T-cell (primary cell): Measurements from ENCODE around the gene DDX17. TPM values are rescaled to one million over a fixed set of nuclear protein-coding genes. Genes with fewer than 3 reads are reported as not detected.
"Not testable (repeated sequence)": the region's sequence is repeated elsewhere in the genome, so short reads cannot be mapped to it uniquely, and the experiment has no call there.

Experiments
- ATAC-seq, 4 experiments: fragments of 200-7000 bp in 3 of 4; fragments of 150-1000 bp in 1 of 4; cut with Tn5 transposase; replicated peaks in 1 of 4; 1 replicate in 3 of 4; 2 replicates in 1 of 4; pipeline ENCODE4 v1.10.0; 2021; ENCODE audit warnings: moderate library complexity in 3 of 4, mild to moderate bottlenecking in 2 of 4, moderate number of reproducible peaks in 1 of 4
- CTCF ChIA-PET, 2 donors: fragments of 300-600 bp; sonication (Branson Sonifier 250); formaldehyde crosslinking; loops; one replicate each; lab custom pipeline; 2022; ENCODE audit warnings: antibody characterized with exemption in 2 of 2; lab: Charles Lee
- POLR2A ChIA-PET, 2 donors: fragments of 300-600 bp; sonication (Branson Sonifier 250); formaldehyde crosslinking; loops; one replicate each; lab custom pipeline; 2022; ENCODE audit warnings: antibody characterized with exemption in 2 of 2; lab: Charles Lee
- DNase-seq, 35 experiments: peaks; one replicate each; pipeline versions ENCODE4 v3.0.0 to v3.0.0-alpha.2; 2013 to 2023
- H3K27ac ChIP-seq: one replicate; pipeline ENCODE4 v1.5.1; 2013; ENCODE audit warnings: low read length
- H3K27me3 ChIP-seq, 2 experiments: replicated peaks in 1 of 2; 1 replicate in 1 of 2; 2 replicates in 1 of 2; pipeline versions ENCODE4 v1.6.1 to v1.7.0; 2013; ENCODE audit warnings: low read length in 1 of 2, mixed read lengths in 1 of 2; ENCODE audit not compliant: control insufficient read depth in 2 of 2, insufficient read depth in 2 of 2; ENCODE audit errors: extremely low read depth in 1 of 2
- H3K36me3 ChIP-seq, 2 donors: 1 replicate in 1 of 2; 2 replicates in 1 of 2; pipeline versions ENCODE4 v1.6.1 to v1.7.0; 2013; ENCODE audit warnings: low read length in 1 of 2; ENCODE audit not compliant: control insufficient read depth in 2 of 2, insufficient read depth in 1 of 2; ENCODE audit errors: extremely low read depth in 1 of 2
- H3K4me1 ChIP-seq, 2 experiments: 1 replicate in 1 of 2; 2 replicates in 1 of 2; pipeline versions ENCODE4 v1.6.1 to v1.7.0; 2013; ENCODE audit warnings: low read length in 2 of 2, mixed read lengths in 1 of 2; ENCODE audit not compliant: insufficient read depth in 2 of 2, control insufficient read depth in 1 of 2; ENCODE audit errors: extremely low read depth in 1 of 2
- H3K4me3 ChIP-seq, 2 donors: 1 replicate in 1 of 2; 2 replicates in 1 of 2; pipeline versions ENCODE4 v1.5.1 to v1.7.0; 2013; ENCODE audit warnings: mild to moderate bottlenecking in 2 of 2, low read length in 1 of 2, moderate library complexity in 1 of 2; ENCODE audit not compliant: control insufficient read depth in 1 of 2; ENCODE audit errors: extremely low read depth in 1 of 2
- H3K9me3 ChIP-seq: 2 replicates; pipeline ENCODE4 v1.7.0; 2013
- H3K27ac Mint-ChIP-seq, 2 donors: one replicate each; pipeline ENCODE4 v1.8.0; 2020 to 2021; ENCODE audit warnings: mild to moderate bottlenecking in 2 of 2, mixed read lengths in 2 of 2
- H3K27me3 Mint-ChIP-seq, 2 donors: one replicate each; pipeline ENCODE4 v1.8.0; 2021 to 2022; ENCODE audit warnings: mixed read lengths in 2 of 2
- H3K36me3 Mint-ChIP-seq: one replicate; pipeline ENCODE4 v1.8.0; 2021; ENCODE audit warnings: mixed read lengths
- H3K4me1 Mint-ChIP-seq, 3 donors: one replicate each; pipeline ENCODE4 v1.8.0; 2020 to 2022; ENCODE audit warnings: mixed read lengths in 3 of 3, mild to moderate bottlenecking in 1 of 3
- H3K4me3 Mint-ChIP-seq, 3 donors: one replicate each; pipeline ENCODE4 v1.8.0; 2020 to 2022; ENCODE audit warnings: mild to moderate bottlenecking in 3 of 3, mixed read lengths in 3 of 3, moderate library complexity in 3 of 3
- H3K9me3 Mint-ChIP-seq, 3 donors: one replicate each; pipeline ENCODE4 v1.8.0; 2020 to 2022; ENCODE audit warnings: mixed read lengths in 3 of 3
- WGBS: methylation state at CpG from one replicate; pipeline ENCODE4 v1.1.5; 2013; ENCODE audit warnings: missing lambda C conversion rate; ENCODE audit not compliant: insufficient coverage; 5-methylcytosine and 5-hydroxymethylcytosine counted together
- total RNA-seq, 35 experiments: library from RNA in 6 of 35; stranded (reverse) in 6 of 35; fragments of 120-200 nt in 1 of 35; gene quantifications; one replicate each; pipeline versions ENCODE4 v1.2.1 to v1.2.4 and lab custom pipeline; 2013 to 2026

DDX17 gene
- total RNA-seq, 5 donors from 2014 or later (not counting 1 experiment from before 2014, with no cell fraction given), result 589 to 907 (median 850) TPM

DNA sequence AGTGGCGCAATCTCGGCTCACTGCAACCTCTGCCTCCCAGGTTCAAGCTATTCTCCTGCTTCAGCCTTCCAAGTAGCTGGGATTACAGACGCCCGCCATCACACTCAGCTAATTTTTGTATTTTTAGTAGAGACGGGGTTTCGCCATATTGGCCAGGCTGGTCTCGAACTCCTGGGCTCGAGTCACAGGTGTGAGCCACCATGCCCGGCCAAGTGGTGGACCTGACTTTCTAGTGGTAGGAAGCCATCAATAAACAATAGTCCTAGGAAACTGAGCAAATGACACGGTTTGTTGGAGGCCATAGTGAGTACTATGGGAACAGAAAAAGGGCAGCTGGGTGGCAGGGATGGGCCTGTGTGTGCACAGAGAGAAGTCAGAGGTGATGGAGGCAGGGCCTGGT, 35.9 kb downstream of the DDX17 start:
- POLR2A ChIA-PET, result interaction anchor here in 1 of 2 donors (0.5 kb wide), 1 partner anchor 71 kb away, joined by 3 read pairs; no protein-coding TSS in a partner anchor
- H3K27ac ChIP-seq, H3K9me3 ChIP-seq, H3K4me3 ChIP-seq, H3K36me3 Mint-ChIP-seq, H3K27ac Mint-ChIP-seq, H3K9me3 Mint-ChIP-seq, ATAC-seq, CTCF ChIA-PET, H3K4me3 Mint-ChIP-seq, DNase-seq, H3K36me3 ChIP-seq: not testable (repeated sequence)
- Histone ChIP-seq H3K27me3 (peaks cover 2 to 57% of the 10 kb centered on the region in 2 experiments), H3K4me1 (peaks cover 4 to 13% of the 10 kb centered on the region in 2 experiments)
- WGBS, result 97% methylated on average over 5 of the region's 10 CpGs
- Mint-ChIP-seq H3K27me3 (peaks cover 12 to 28% of the 10 kb centered on the region in 2 donors), H3K4me1 (peaks cover 4 to 12% (median 7%) of the 10 kb centered on the region in 3 donors)

DNA sequence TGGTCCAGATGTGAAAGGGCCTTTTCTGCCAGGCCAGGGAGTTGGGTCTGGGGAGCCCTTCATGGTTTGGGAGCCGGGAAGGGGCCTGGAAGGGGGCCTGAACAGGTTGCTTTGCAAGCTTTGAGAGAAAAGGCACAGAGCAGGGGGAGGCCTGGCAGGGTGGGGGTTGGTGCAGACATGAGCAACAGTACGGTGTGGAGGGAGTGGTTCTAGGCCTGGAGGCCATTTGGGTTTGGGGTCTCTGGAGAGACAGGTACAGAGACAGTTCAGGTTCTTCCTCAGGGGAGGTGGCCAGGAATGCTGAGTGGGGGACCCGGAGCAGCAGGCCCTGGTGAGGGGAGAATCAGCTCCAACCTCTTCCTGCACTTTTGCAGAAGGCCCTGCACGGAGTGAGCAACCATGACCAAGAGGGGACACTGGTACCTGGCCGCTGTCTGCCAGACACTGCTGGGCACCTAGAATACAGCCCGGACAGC, 36.8 kb downstream of the DDX17 start:
- Histone ChIP-seq H3K9me3 (no peaks in the 10 kb centered on the region), H3K27me3 (peaks cover 2 to 63% of the 10 kb centered on the region in 2 experiments), H3K36me3 (no peaks in the 10 kb centered on the region), H3K4me1 (peaks cover 4 to 13% of the 10 kb centered on the region in 2 experiments), H3K4me3 (no peak overlapping the region), H3K27ac (no peak overlapping the region)
- DNase-seq (no peak), ATAC-seq (no peak)
- CTCF ChIA-PET, result no interaction called here
- Mint-ChIP-seq H3K9me3 (no peaks in the 10 kb centered on the region), H3K4me1 (peaks cover 4 to 10% (median 7%) of the 10 kb centered on the region in 3 donors), H3K36me3 (no peaks in the 10 kb centered on the region), H3K27me3 (peaks cover 15 to 32% of the 10 kb centered on the region in 2 donors), H3K27ac (no peak overlapping the region), H3K4me3 (no peak overlapping the region)
- WGBS, result 100% methylated on average over 4 of the region's 6 CpGs
- POLR2A ChIA-PET, result interaction anchor here in 1 of 2 donors (0.5 kb wide), 1 partner anchor 70 kb away, joined by 3 read pairs; no protein-coding TSS in a partner anchor

GRCh38 chr22:38468443-38469305, 37.4 kb downstream of the DDX17 start:
- Mint-ChIP-seq H3K4me1 (peaks cover 4 to 10% (median 7%) of the 10 kb centered on the region in 3 donors), H3K4me3 (peak overlapping the region; percentile 47 to 79 (median 60)), H3K27ac (no peak overlapping the region), H3K9me3 (no peaks in the 10 kb centered on the region), H3K36me3 (no peaks in the 10 kb centered on the region), H3K27me3 (peaks cover 20 to 39% of the 10 kb centered on the region in 2 donors)
- no peaks in the 10 kb centered on the region for H3K36me3 ChIP-seq
- POLR2A ChIA-PET, result no interaction called here
- H3K27me3 ChIP-seq, result peaks cover 2 to 68% of the 10 kb centered on the region in 2 experiments
- WGBS, result 93% methylated on average over 16 of the region's 28 CpGs
- peaks cover 4 to 13% of the 10 kb centered on the region in 2 experiments for H3K4me1 ChIP-seq
- peak overlapping the region; percentile 33 to 62 for H3K4me3 ChIP-seq
- H3K9me3 ChIP-seq, result no peaks in the 10 kb centered on the region
- no peak overlapping the region for H3K27ac ChIP-seq
- CTCF ChIA-PET, result no interaction called here
- DNase-seq (no peak), ATAC-seq (peak in 1 of 4 experiments; percentile 44)

DNA sequence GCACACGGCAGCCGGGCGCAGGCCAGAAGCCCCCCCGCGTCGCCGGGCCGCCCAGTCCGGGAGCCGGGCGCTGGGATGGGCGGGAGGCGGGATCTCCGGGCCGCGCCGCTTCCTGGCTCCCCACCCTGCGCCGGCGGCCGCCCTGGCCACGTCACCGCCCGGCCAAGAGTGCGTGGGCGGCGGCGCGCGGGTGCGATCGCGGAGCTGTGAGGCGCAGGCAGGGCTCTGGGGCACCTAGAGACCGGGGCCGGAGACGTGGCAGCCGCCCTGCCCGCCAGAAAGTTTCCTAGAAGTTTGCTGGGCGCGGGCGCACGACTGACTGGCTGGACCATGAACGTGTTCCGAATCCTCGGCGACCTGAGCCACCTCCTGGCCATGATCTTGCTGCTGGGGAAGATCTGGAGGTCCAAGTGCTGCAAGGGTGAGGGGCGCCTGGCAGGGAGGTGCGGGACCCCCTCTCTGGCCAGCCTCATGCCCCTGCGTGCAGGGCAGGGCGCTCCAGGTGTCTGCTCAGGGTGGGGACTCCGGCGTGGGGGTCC, 38.1 kb downstream of the DDX17 start, which contains the start of gene KDELR3:
Gene KDELR3 (plus strand): TSS at position 193 of the 539 bp plus-strand sequence. CDS start 138 bp downstream, at position 331.
- H3K9me3 Mint-ChIP-seq, result no peaks in the 10 kb centered on the region
- H3K4me3 ChIP-seq, result peak within 1 kb of the TSS; percentile 33 to 62
- peaks cover 4 to 13% of the 10 kb centered on the region in 2 experiments for H3K4me1 ChIP-seq
- peak within 1 kb of the TSS in 1 of 2 donors; percentile 4 for H3K27ac Mint-ChIP-seq
- peaks cover 4 to 10% (median 7%) of the 10 kb centered on the region in 3 donors for H3K4me1 Mint-ChIP-seq
- peaks cover 27 to 46% of the 10 kb centered on the region in 2 donors for H3K27me3 Mint-ChIP-seq
- H3K36me3 ChIP-seq, result no peaks in the 10 kb centered on the region
- peak in 10 of 35 experiments; percentile 17 to 55 (median 30) for DNase-seq
- no peaks in the 10 kb centered on the region for H3K36me3 Mint-ChIP-seq
- H3K27ac ChIP-seq, result no peak within 1 kb of the TSS
- peak within 1 kb of the TSS; percentile 56 to 79 (median 63) for H3K4me3 Mint-ChIP-seq
- ChIA-PET CTCF (no interaction called here), POLR2A (no interaction called here)
- H3K27me3 ChIP-seq, result peaks cover 2 to 75% of the 10 kb centered on the region in 2 experiments
- ATAC-seq, result peak; percentile 60 to 80 (median 74)
- WGBS, result 3% methylated on average over 49 of the region's 53 CpGs
- H3K9me3 ChIP-seq, result no peaks in the 10 kb centered on the region

DNA sequence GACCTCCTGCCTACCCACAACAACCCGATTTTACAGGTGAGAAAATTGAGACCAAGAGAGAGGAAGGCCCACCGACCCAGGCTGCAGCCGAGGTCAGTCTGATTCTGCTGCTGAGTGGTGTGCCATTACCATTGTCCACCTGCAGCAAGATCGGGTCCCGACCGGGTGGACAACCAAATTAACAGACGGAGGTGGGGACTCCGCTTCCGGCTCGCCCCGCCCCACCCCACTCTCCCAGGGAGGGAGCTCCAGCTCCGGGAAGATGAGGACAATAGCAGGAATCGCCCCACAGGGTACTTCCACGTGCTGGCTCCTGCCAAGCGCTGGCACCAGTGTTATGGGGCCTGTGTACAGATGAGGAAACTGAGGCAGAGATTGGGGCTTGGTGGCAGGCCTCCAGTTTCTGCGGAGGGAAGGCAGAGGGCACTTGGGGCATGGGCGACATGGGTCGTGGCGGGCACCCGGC, 38.6 kb downstream of the DDX17 start:
- H3K27ac ChIP-seq, result no peak overlapping the region
- H3K4me3 ChIP-seq, result peak overlapping the region; percentile 19 to 62
- CTCF ChIA-PET, result no interaction called here
- 15% methylated on average over 13 of the region's 20 CpGs for WGBS
- Mint-ChIP-seq H3K4me3 (peak overlapping the region; percentile 56 to 79 (median 63)), H3K9me3 (no peaks in the 10 kb centered on the region), H3K4me1 (peaks cover 4 to 10% (median 7%) of the 10 kb centered on the region in 3 donors), H3K27me3 (peaks cover 28 to 49% of the 10 kb centered on the region in 2 donors), H3K36me3 (no peaks in the 10 kb centered on the region), H3K27ac (no peak overlapping the region)
- no peaks in the 10 kb centered on the region for H3K9me3 ChIP-seq
- POLR2A ChIA-PET, result interaction anchor here in 1 of 2 donors (0.6 kb wide), 1 partner anchor 101 kb away, joined by 4 read pairs; no protein-coding TSS in a partner anchor
- DNase-seq, result no peak
- peaks cover 4 to 13% of the 10 kb centered on the region in 2 experiments for H3K4me1 ChIP-seq
- ATAC-seq, result no peak
- H3K27me3 ChIP-seq, result peaks cover 2 to 78% of the 10 kb centered on the region in 2 experiments
- no peaks in the 10 kb centered on the region for H3K36me3 ChIP-seq
